WTC11 (cell line): ENCODE results near the gene CRLF1.

Source experiments
- TF ChIP-seq, protein P1 (sequence below): sonication (generic); formaldehyde crosslinking; IDR thresholded peaks from 2 replicates; pipeline ENCODE4 v1.8.1; 2023; ENCODE audit warnings: mild to moderate bottlenecking, missing genetic modification reagents, moderate library complexity
- TF ChIP-seq, protein P2 (sequence below): sonication (generic); formaldehyde crosslinking; IDR thresholded peaks from 2 replicates; pipeline ENCODE4 v1.8.1; 2022; ENCODE audit warnings: low read depth, missing genetic modification reagents, borderline replicate concordance
- TF ChIP-seq, protein P3 (sequence below): sonication (generic); formaldehyde crosslinking; IDR thresholded peaks from 2 replicates; pipeline ENCODE4 v1.8.1; 2023; ENCODE audit warnings: mild to moderate bottlenecking, missing genetic modification reagents
- TF ChIP-seq, protein P4 (sequence below): fragments of 200-600 bp; IDR thresholded peaks from 2 replicates; pipeline ENCODE4 v1.8.0; 2022; ENCODE audit warnings: antibody characterized with exemption

DNA sequence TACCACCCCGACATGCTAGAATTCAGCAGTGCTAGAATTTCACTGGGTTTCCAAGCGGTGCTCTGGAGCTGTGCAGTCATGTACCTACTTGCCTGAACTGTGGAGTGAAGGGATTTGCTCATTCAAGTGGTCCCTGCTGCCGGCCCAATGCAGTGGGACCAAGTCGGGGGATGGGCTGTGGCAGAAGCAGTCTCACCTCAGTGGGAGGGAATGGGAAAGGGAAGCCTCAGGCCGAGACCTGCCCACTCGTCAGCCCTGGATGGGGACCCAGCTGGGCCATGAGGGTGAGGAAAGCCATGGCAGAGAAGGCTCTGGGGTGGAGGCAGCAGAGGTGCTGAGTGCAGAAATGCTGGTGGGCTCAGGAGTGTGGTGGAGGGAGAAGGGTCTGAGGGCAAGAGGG lies 45.1 kb upstream of the CRLF1 start:
- TF ChIP-seq, protein P1, sequence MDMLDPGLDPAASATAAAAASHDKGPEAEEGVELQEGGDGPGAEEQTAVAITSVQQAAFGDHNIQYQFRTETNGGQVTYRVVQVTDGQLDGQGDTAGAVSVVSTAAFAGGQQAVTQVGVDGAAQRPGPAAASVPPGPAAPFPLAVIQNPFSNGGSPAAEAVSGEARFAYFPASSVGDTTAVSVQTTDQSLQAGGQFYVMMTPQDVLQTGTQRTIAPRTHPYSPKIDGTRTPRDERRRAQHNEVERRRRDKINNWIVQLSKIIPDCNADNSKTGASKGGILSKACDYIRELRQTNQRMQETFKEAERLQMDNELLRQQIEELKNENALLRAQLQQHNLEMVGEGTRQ = no peak
- TF ChIP-seq, protein P2, sequence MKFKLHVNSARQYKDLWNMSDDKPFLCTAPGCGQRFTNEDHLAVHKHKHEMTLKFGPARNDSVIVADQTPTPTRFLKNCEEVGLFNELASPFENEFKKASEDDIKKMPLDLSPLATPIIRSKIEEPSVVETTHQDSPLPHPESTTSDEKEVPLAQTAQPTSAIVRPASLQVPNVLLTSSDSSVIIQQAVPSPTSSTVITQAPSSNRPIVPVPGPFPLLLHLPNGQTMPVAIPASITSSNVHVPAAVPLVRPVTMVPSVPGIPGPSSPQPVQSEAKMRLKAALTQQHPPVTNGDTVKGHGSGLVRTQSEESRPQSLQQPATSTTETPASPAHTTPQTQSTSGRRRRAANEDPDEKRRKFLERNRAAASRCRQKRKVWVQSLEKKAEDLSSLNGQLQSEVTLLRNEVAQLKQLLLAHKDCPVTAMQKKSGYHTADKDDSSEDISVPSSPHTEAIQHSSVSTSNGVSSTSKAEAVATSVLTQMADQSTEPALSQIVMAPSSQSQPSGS = no peak
- TF ChIP-seq, protein P3, sequence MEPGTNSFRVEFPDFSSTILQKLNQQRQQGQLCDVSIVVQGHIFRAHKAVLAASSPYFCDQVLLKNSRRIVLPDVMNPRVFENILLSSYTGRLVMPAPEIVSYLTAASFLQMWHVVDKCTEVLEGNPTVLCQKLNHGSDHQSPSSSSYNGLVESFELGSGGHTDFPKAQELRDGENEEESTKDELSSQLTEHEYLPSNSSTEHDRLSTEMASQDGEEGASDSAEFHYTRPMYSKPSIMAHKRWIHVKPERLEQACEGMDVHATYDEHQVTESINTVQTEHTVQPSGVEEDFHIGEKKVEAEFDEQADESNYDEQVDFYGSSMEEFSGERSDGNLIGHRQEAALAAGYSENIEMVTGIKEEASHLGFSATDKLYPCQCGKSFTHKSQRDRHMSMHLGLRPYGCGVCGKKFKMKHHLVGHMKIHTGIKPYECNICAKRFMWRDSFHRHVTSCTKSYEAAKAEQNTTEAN (CRISPR knock-in tag) = no peak
- TF ChIP-seq, protein P4, sequence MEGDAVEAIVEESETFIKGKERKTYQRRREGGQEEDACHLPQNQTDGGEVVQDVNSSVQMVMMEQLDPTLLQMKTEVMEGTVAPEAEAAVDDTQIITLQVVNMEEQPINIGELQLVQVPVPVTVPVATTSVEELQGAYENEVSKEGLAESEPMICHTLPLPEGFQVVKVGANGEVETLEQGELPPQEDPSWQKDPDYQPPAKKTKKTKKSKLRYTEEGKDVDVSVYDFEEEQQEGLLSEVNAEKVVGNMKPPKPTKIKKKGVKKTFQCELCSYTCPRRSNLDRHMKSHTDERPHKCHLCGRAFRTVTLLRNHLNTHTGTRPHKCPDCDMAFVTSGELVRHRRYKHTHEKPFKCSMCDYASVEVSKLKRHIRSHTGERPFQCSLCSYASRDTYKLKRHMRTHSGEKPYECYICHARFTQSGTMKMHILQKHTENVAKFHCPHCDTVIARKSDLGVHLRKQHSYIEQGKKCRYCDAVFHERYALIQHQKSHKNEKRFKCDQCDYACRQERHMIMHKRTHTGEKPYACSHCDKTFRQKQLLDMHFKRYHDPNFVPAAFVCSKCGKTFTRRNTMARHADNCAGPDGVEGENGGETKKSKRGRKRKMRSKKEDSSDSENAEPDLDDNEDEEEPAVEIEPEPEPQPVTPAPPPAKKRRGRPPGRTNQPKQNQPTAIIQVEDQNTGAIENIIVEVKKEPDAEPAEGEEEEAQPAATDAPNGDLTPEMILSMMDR = no peak
